ENCODE data around the gene PAPSS2.
"Not testable (repeated sequence)": the region's sequence is repeated elsewhere in the genome, so short reads cannot be mapped to it uniquely, and the experiment has no call there.

PAPSS2 gene

DNA sequence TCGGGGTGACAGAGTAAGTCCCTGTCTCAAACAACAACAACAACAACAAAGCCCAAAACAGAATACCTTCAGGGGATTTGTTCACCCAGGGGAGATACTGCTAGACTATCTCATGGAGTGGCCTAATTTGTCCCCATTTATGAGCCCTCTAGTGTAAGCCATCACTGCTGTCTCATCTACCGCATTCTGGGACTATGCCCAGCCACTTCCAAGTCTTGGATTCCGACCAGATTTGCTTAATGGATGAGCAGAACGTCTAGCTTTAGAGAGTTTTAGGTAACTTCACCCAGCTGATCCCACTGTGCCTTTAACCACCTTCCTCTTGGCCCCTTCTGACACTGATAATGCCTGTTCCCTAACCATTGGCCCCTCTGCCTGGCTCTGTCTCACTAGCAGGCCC lies 47.1 kb downstream of the PAPSS2 start:
- DNase-seq (ENCODE audit: low read depth), result no peak

DNA sequence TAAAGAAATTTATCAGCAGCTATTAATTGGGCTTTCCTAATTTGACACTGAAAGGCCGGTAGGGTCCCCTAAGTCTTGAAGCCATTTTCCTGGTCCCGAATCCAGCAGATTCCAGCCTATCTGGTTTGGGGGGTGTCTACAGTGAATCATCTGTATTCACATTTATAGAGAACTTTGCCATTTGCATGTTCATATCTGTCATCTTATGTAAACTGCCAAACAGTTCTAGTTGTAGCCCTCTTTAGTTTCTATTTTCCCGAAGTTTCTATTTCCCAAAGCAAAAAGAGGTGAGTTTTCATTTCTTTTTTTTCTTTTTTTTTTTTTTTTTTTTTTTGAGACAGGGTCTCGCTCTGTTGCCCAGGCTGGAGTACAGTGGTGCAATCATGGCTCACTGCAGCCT lies 47.6 kb downstream of the PAPSS2 start:
- DNase-seq (ENCODE audit: low read depth), result no peak

GRCh38 chr10:87712913-87713616 lies 53.4 kb downstream of the PAPSS2 start:
- no peak for DNase-seq (ENCODE audit: low read depth)

DNA sequence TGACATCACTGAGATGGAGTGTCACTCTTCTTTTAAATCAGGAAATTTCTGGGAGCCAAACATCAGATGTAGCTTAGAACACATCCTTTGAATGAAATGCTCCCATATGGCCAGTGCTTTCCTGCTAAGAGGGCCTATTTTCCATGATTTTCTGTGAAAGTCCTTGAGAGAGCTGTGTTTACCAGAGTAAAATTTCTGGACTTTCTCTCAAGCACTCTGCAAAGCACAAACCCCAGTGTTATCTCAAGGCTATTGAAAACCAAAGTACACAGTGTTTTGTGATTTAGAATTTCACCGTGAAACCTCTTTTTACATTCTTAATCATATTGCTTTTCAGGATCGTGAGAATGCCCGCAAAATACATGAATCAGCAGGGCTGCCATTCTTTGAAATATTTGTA lies 54.0 kb downstream of the PAPSS2 start:
- DNase-seq (ENCODE audit: low read depth), result no peak

DNA sequence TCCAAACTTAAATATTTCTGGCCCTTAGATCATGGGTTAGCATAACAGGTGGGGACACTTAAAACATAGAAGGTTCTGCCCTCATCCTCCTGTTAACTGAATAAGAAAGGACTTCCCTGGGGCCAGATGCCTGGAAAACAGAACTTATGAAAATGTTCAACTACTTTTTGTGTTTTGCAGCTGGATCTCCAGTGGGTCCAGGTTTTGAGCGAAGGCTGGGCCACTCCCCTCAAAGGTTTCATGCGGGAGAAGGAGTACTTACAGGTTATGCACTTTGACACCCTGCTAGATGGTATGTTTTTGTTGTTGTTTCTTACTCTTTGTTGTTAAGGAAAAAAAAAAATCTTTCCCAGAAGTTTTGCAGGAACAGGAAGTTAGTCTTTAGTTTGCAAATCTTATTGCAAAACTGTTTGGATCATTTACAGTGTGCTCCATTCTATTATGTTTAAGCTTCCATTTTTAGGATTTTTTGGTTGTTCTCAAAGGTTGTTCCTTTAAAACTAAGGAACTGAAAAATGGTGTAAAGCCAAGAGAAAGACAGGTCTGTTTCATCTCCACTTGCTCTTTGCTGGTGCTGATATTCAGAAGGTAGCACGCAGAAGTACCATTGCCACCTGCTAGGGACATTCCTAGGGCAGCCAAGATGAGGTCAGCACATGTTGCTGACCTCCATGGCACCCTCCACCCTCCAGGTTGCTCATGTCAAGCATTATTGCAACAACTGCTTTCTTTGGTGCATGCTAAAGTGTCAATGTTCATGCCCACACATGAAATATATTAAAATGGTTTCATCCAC lies 56.1 kb downstream of the PAPSS2 start:
- no peak for DNase-seq (ENCODE audit: low read depth)

GRCh38 chr10:87716348-87716670 lies 56.6 kb downstream of the PAPSS2 start:
- no peak for DNase-seq (ENCODE audit: low read depth)

GRCh38 chr10:87720665-87721064 lies 61.0 kb downstream of the PAPSS2 start:
- DNase-seq (ENCODE audit: low read depth), result no peak

GRCh38 chr10:87721781-87722180 lies 62.1 kb downstream of the PAPSS2 start:
- DNase-seq (ENCODE audit: low read depth), result no peak

DNA sequence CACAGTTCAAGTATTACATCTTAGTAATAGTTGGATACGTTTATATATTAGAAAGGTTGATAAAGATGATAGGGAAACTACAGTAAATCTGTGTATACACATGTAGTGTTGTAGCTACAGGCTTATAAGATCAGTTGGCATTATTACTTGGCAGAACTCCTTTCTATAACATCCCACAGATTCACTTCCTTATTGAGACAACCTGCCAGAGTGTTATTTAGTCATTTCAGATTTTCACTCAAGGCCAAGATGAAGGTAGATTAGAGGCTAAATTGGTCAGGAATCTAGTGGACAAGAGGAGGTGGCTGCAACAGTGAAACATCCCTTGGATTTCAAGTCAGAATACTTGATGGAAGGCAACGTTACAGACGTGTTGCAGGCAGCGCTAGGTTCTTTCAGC lies 63.0 kb downstream of the PAPSS2 start:
- DNase-seq (ENCODE audit: low read depth), result no peak

- DNase-seq (ENCODE audit: low read depth), result no peak
Measured at GRCh38 chr10:87723500-87723899, 63.8 kb downstream of the PAPSS2 start.

- DNase-seq (ENCODE audit: low read depth), result no peak
Measured at GRCh38 chr10:87724789-87725188, 65.1 kb downstream of the PAPSS2 start.

DNA sequence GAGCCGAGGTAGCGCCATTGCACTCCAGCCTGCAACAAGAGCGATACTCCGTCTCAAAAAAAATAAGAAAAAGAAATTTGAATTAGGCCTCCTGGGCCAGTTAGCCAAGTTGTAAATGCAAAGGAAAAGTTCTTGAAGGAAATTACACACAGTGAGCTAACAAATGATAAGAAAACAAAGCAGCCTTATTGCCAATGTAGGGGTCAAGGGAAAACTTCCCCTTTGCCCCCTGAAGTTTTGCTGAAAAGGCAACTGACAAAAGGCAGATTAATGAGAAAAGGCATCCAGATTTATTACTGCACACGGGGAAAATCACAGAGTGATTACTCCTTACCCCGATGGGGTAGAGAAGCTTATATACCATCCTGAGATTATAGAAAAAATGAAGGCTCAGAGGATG lies 70.3 kb downstream of the PAPSS2 start:
- DNase-seq (ENCODE audit: low read depth), result no peak

DNA sequence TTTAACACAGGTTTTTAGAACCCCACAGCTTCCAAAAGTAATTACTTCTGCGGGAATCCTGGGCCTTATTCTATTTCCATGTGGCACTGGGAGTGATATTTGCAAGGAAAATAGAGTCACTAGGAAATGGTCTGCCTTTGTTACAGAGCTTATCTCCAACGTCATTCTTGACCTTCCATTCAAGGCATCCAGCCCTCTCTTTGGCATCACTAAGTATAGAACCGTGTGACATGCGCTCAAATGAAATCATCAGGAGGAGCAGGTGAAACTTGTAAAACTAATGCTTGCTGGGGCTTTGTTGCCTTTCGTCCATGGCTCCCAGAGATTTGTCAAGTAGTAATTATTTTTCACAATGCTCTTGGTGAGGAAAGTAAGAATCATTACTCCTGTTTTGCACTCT lies 73.4 kb downstream of the PAPSS2 start:
- no peak for DNase-seq (ENCODE audit: low read depth)

GRCh38 chr10:87734987-87735827 lies 75.5 kb downstream of the PAPSS2 start:
- no peak for DNase-seq (ENCODE audit: low read depth)

- not testable (repeated sequence) for DNase-seq (ENCODE audit: low read depth)
Measured at GRCh38 chr10:87738253-87738652, 78.6 kb downstream of the PAPSS2 start.

DNA sequence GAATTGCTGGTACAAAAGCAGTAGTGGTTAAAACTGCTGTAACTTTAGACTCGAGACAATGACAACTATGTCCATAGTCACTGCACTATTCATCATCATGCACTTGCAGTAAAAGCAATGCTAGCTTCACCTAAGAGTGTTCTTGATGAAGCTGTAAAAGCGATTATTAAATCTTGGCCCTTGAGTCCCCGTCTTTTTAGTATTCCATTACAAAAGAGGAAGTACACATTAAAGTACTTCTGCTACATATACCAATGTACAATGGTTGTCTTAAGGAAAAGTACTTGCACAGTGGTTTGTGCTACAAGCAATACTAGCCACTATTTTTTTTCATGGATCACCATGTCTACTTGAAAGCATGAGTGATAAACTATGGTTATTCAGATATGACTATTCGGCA lies 80.0 kb downstream of the PAPSS2 start:
- no peak for DNase-seq (ENCODE audit: low read depth)

GRCh38 chr10:87740254-87740655 lies 80.6 kb downstream of the PAPSS2 start:
- DNase-seq (ENCODE audit: low read depth), result no peak

DNA sequence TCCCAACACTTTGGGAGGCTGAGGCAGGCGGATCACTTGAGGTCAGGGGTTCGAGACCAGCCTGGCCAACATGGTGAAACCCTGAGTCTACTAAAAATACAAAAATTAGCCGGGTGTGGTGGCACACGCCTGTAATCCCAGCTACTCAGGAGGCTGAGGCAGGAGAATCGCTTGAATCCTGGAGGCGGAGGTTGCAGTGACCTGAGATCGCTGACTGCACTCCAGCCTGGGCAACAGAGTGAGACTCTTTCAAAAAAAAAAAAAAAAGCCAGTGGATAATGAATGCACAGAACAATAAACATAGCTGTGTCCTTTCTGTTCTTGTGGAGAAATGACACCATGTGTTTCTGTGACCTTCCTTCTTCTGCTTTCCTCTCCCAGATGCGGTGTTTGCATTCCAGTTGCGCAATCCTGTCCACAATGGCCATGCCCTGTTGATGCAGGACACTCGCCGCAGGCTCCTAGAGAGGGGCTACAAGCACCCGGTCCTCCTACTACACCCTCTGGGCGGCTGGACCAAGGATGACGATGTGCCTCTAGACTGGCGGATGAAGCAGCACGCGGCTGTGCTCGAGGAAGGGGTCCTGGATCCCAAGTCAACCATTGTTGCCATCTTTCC lies 83.4 kb downstream of the PAPSS2 start:
- DNase-seq (ENCODE audit: low read depth), result not testable (repeated sequence)

GRCh38 chr10:87744606-87745005 lies 84.9 kb downstream of the PAPSS2 start:
- DNase-seq (ENCODE audit: low read depth), result no peak

DNA sequence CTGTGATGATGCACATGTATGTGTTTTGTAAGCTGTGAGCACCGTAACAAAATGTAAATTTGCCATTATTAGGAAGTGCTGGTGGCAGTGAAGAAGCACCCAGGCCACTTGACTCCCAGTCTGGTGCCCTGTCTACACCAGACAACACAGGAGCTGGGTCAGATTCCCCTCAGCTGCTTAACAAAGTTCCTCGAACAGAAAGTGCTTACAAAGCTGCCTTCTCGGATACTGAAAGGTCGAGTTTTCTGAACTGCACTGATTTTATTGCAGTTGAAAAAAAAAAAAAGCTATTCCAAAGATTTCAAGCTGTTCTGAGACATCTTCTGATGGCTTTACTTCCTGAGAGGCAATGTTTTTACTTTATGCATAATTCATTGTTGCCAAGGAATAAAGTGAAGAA lies 87.2 kb downstream of the PAPSS2 start:
- no peak for DNase-seq (ENCODE audit: low read depth)

- not testable (repeated sequence) for DNase-seq (ENCODE audit: low read depth)
Measured at GRCh38 chr10:87748244-87748643, 88.6 kb downstream of the PAPSS2 start.

GRCh38 chr10:87750001-87750671 lies 90.5 kb downstream of the PAPSS2 start:
- DNase-seq (ENCODE audit: low read depth), result no peak

Data from activated T-cell treated with anti-CD3 and anti-CD28 coated beads for 24 hours (primary cell).